C4-2B (cell line): Measurements from ENCODE around the gene MOV10.

ENCODE experiments used
- ZFX ChIP-seq: fragments of 450-650 bp; IDR thresholded peaks from 2 replicates; pipeline ENCODE4 v1.6.1; 2017
- TF ChIP-seq, protein P1 (sequence below): fragments of 450-650 bp; conservative IDR thresholded peaks from 2 replicates; pipeline ENCODE4 v1.5.1; 2017; ENCODE audit warnings: mild to moderate bottlenecking

DNA sequence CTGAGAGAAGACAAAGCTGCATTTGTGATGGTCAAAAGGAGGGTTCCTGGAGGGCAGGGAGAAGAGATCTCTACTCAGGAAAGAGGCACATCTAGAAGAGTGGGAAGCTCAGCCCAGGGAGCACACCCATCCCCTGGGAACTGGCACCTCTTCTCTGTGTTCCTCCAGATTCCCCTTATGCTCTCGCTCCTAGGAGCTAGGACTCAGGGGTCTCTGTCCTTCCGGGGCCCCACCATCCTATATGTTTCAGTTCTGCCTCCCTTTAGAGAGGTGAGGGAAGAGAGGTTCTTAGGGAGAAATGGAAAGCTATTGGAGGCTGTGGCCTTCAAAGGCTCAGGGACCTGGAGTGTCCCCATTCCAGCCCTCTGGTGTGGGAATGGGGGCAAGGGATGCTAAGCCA is 45.2 kb downstream of the MOV10 start:
- TF ChIP-seq, protein P1, sequence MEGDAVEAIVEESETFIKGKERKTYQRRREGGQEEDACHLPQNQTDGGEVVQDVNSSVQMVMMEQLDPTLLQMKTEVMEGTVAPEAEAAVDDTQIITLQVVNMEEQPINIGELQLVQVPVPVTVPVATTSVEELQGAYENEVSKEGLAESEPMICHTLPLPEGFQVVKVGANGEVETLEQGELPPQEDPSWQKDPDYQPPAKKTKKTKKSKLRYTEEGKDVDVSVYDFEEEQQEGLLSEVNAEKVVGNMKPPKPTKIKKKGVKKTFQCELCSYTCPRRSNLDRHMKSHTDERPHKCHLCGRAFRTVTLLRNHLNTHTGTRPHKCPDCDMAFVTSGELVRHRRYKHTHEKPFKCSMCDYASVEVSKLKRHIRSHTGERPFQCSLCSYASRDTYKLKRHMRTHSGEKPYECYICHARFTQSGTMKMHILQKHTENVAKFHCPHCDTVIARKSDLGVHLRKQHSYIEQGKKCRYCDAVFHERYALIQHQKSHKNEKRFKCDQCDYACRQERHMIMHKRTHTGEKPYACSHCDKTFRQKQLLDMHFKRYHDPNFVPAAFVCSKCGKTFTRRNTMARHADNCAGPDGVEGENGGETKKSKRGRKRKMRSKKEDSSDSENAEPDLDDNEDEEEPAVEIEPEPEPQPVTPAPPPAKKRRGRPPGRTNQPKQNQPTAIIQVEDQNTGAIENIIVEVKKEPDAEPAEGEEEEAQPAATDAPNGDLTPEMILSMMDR: no peak
- TF ChIP-seq ZFX: no peak
